Stimulated activated naive CD8-positive, alpha-beta T cell treated with anti-CD3 and anti-CD28 coated beads, Interleukin-15, amount 100 ng/mL, for 72 hours (primary cell): Measurements from ENCODE around the gene TGIF2LY.
"Not testable (repeated sequence)": the region's sequence is repeated elsewhere in the genome, so short reads cannot be mapped to it uniquely, and the experiment has no call there.

ENCODE experiments used
- ATAC-seq: fragments of 150-1000 bp; cut with Tn5 transposase; 2 replicates; pipeline ENCODE4 v1.10.0; 2021; ENCODE audit warnings: mild to moderate bottlenecking, moderate library complexity
- DNase-seq, 2 donors: peaks; one replicate each; pipeline ENCODE4 v3.0.0; 2021 to 2022
- H3K27ac Mint-ChIP-seq, 2 donors: one replicate each; pipeline ENCODE4 v1.8.0; 2022; ENCODE audit warnings: mild to moderate bottlenecking in 2 of 2, mixed read lengths in 2 of 2, moderate library complexity in 2 of 2
- H3K27me3 Mint-ChIP-seq: one replicate; pipeline ENCODE4 v1.8.0; 2022; ENCODE audit warnings: mixed read lengths
- H3K4me1 Mint-ChIP-seq: one replicate; pipeline ENCODE4 v1.8.0; 2022; ENCODE audit warnings: mild to moderate bottlenecking, mixed read lengths
- H3K4me3 Mint-ChIP-seq, 2 donors: one replicate each; pipeline ENCODE4 v1.8.0; 2022; ENCODE audit warnings: mild to moderate bottlenecking in 2 of 2, mixed read lengths in 2 of 2, moderate library complexity in 1 of 2
- H3K9me3 Mint-ChIP-seq, 2 donors: one replicate each; pipeline ENCODE4 v1.8.0; 2022; ENCODE audit warnings: mixed read lengths in 2 of 2

TGIF2LY gene

DNA sequence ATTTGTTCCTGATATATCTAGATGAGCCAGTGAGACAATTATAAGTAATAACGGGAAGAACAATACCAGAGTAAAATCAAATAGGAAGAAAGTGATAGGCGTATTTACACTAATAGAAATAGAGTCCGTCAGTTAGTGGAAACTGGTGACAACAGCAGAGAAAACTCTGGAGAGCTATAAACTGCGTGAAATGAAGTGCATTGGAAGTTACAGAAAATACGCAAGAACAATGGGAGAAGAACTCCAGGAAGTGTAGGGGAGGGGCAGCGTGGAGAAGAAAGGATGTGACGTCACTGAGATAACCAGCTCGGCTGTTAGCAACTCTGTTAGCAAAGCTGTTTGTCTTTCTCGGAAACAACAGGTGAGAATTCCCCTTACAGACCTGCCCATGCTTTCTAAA lies at the start of gene TGIF2LY:
Gene TGIF2LY (plus strand): TSS at position 301 of the 400 bp plus-strand sequence. CDS start 178 bp downstream, outside the sequence.
- not testable (repeated sequence) for H3K4me3 Mint-ChIP-seq, ATAC-seq, H3K9me3 Mint-ChIP-seq, DNase-seq, H3K4me1 Mint-ChIP-seq, H3K27ac Mint-ChIP-seq, H3K27me3 Mint-ChIP-seq
